Limb (tissue), 2 donors: ENCODE data around the gene NSG2.
"Not testable (repeated sequence)": the region's sequence is repeated elsewhere in the genome, so short reads cannot be mapped to it uniquely, and the experiment has no call there.

ENCODE experiments used
- DNase-seq, 2 donors: peaks; one replicate each; pipeline ENCODE4 v3.0.0-alpha.2; 2016; ENCODE audit errors: extremely low spot score in 2 of 2

NSG2 gene

DNA sequence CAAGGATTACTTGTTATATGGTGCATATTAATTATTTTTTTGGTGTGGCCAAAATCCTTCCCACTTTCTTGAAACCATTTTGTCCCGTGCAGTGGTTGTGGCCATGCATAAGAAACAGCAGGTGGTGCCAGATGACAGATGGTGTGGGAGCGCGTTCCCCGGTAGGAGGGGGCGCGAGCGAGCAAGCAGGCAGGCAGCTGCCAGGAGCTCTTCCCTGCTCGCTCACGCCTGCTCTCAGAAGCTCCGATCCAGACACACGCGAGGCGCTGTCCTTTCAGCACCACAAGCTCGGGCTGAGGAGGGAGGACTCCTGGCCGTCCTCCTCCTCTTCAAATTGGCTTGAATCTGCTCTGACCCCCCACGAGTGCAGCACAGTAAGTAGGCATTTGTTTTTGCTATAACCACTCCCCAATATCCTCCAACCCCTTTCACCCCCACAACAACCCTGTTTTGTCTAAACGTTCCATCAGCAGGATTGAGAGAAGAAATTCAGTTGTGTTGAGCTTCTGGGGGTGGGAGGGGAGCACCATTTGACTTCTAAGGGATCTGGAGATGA lies at the start of gene NSG2:
NSG2 (plus strand) TSS at position 237 of the 556 bp plus-strand sequence. CDS start 1,050 bp downstream, outside the sequence.
- DNase-seq, result peak; percentile 93 to 96

- DNase-seq, result no peak
These were observed 48.2 kb upstream of the NSG2 start for GRCh38 chr5:173997331-173997730.

DNA sequence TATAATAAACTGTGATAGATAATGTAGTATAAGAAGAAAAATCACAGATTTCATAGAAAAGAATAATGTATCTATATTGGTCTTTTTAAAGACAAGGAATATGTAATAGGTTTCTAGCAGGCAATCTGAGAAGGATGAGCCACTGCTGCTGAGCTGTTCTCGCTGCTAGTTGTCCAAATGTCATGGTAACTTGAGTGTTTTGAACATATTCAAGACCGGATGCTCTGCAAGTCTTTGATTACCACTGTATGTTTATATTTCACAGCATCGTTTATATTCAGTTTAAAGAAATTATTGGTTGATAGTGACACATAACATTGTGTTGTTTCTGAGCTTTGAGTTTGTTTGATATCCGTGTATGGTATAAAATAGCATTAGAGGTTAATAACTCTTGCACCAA lies 47.0 kb upstream of the NSG2 start:
- no peak for DNase-seq

DNA sequence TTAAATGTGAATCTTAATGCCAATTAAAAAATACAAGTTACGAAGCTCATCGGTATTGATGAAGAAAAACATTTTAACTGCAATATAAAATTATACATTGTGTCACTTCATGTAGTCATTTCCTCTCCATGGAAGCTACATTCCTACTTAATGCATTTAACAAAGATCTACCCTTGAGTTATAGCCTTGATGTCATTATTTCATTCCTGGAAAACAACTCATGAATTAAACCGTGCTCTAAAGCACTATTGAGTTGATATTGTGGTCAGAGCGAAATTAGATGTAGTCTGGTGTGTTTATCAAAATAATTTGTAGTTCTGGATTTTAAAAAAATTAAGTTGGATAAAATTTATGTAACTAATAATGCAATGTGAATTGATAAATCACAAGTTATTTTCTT lies 45.4 kb upstream of the NSG2 start:
- no peak for DNase-seq

DNA sequence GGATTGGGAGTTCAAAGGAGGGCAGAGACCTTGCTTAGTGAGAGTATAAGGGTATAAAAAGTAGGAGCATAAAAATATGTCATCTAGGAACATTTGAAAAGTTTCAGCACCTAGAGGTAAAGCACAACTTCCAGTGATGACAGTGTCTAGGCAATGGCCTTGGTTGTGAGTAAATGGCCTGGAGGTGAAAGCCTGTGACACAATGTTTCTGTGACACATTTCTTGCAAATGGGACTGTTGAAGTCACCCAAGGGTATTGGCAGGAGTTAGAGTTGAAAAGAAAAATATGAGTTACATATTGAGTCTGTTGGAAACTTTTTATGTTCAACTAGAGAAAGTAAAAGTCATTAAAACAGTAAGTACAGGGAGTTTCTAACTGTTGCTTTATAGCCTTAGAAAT lies 41.7 kb upstream of the NSG2 start:
- no peak for DNase-seq

- DNase-seq, result no peak
These were observed 36.6 kb upstream of the NSG2 start for GRCh38 chr5:174008922-174009321.

DNA sequence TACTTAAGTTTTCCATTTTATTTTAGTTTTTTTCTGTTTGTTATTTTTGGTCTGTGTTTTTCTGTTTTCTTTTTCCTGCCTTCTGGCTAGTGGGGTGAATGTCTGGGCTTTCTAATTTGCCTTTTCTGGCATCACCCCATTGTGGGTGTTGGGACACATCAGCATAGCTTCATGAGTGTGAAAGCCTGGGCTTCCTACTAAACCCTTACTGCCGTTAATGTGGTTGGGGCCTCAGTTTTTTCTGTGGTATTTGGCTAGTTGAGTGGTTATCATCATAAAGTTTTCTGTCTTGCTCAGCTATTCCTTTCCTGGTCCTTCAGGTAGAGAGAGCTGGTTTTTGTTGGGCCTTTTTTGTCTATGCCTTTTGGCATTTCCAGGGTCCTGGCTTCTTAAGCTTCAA lies 35.1 kb upstream of the NSG2 start:
- DNase-seq, result no peak

DNA sequence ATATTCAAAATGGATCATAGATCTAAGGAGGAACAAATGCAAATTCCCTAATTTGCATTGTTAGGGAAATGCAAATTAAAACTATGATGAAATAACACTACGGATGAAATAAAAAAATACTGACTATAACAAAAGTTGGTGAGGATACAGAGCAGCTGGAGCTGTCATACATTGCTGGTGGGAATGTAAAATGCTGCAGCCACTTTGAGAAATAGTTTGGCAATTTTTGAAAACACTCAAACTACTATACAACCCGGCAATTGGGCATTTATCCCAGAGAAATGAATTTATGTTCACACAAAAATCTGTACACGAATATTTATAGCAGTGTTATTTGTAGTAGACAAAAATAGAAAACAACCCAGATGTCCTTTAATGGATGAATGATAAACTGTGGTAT lies 34.1 kb upstream of the NSG2 start:
- no peak for DNase-seq

DNA sequence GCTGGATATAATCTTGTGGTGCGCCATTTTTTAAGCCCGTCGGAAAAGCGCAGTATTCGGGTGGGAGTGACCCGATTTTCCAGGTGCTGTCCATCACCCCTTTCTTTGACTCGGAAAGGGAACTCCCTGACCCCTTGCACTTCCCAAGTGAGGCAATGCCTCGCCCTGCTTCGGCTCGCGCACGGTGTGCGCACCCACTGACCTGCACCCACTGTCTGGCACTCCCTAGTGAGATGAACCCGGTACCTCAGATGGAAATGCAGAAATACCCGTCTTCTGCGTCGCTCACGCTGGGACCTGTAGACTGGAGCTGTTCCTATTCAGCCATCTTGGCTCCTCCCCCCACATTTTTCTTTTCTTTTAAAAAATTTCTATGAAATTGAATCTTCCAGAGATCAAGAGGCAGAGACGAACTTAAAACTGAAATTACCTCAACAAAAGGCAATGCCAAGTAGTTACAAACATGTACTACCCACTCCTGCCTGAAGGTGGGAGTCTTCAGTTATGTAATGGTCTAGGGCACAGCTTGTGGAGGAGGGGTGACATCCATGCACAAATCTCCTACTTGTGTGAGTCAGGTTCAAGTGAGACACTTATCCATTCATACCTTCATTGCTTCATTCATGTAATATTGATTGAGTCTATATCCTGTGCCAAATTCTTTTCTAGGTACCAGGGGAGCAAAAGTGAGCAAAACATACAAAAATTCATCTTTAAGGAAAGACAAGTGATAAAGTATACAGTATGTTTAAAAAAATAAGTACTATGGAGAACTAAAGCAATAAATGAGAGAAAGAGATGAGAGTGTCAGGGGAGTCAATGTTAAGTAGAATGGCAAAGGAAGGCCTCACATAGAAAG lies 25.2 kb upstream of the NSG2 start:
- not testable (repeated sequence) for DNase-seq

DNA sequence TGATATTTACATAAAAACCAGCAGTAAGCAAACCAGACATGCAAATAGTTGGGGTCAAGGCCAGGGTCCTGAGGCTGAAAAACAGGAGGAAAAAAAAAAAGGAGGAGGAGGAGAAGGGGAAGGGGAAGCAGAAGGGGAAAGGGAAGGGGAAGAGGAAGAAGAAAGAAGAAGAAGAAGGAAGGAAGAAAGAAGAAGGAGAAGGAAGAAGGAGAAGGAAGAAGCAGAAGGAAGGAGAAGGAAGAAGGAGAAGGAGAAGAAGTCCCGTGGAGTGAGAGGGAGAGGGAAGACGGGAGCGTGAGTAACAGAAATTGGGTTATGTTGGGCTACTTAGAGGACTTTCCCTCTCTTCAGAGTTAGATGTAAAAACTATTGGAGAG lies 24.6 kb upstream of the NSG2 start:
- no peak for DNase-seq

- no peak for DNase-seq
These were observed 23.0 kb upstream of the NSG2 start for GRCh38 chr5:174022384-174023095.

DNA sequence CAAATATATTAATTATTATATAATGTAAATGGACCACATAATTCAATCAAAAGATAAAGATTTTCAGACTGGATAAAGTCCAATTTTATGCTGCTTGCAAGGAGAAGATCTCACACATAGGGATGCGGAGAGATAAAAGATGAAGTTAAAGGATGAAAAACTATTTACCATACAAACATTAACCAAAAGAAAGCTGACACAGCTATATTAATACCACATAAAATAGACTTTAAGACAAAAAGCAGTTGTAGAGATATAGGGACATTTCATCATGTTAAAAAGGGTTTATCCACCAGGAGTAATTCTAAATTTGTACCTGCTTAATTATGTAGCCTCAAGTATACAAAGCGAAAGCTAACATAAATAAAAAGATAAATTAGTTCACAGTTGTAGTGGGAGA lies 15.2 kb upstream of the NSG2 start:
- DNase-seq, result no peak

DNA sequence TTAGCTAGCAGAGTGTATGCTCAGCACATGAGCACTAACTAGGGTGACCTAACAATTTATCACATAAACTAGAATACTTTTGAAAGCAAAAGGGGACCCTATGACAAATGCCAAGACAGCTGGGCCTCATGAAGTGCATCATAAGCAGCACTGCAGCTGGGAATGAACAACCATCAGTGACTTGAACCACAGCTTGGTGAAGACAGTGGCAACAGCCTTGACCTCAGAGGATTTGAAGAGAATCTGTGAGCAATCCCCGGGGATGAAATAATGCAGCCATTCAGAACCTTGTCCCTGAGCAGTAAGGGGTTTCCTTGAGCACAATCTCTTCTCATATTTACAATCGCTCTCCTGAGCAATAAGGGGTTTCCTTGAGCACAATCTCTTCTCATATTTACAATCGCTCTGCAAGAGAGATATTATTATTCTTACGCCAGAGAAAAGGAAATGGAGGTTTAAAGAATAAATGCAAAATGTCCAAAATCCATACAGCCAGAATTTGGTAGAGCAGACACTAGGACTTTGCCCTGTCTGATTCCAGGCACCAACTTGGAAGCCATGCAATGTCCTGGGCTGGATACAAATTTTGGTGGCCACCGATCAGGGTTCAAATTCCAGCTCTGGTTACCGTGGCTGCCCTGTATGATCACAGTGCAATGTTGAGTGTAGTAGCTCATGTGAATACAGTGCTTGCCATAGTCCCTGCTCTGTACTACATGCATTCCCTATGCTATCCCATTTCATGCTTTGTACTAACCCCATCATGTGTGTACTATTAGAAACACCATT lies 846 bp upstream of the NSG2 start:
- DNase-seq, result no peak

GRCh38 chr5:174046558-174046957 lies 1.1 kb downstream of the NSG2 start:
- DNase-seq, result no peak

DNA sequence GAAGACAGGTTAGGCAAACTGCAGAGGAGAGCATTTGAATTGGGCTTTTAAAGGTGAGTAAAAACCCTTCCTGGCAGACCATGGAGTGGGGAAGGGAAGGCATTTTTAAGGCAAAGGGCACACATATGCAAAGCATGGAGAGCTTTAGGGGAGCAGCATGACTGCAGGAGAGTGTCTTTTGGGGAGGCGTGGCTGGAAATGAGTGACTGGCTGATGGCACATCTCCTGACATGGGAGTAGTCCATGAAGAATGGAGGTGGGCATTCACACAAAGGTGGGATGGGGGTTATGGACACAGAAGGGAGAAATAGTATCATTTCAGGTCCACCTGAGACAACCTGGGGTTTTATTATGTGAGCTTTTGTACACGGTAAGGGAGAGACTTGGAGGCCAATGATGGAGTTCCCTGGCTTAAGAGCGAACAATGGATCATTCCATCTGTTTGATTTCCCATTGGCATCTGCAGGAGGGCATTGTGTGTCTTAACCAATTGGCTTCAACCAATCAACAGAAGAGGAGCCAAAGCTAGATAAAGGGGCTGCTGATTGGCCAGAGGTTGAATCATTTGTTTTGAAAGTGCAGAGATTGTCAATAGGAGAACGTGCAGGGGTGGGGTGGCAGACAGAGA lies 2.1 kb downstream of the NSG2 start:
- no peak for DNase-seq

DNA sequence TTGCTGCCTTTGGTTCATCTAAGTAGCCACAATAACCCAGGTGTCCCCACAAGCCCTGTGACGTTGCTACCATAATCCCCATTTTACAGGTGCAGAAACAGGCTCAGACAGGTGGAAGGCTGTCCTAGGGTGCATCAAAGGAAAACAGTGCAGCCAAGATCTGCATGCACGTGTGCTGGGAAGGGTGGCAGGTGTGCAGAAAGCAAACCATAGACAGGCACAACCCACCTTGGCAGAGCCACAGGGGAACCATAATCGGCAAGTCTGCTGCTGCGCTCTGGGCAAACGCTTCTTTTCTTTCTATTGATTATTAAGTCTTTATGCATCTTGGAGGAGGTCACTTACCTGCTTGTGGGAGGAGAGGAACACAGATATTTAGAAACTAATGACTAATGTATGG lies 7.1 kb downstream of the NSG2 start:
- no peak for DNase-seq

DNA sequence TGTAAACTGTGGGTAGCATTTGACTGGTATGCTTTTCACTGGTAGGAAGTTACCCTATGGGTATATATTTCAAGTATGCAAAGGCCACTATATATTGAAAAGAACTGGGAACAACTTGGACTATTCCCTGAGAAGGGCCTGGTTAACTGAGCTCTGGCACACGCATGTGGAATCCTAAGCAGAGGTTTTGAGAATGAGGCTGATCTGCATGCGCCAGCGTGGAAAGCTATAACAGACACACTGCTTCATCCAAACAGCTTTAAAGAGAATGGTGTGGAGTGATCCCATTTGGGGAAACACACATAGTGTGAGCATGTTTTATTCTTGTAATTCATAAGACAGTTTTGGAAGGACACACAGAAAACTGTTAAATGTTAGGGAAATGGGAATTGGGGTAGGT lies 8.4 kb downstream of the NSG2 start:
- DNase-seq, result no peak

- DNase-seq, result no peak
These were observed 10.8 kb downstream of the NSG2 start for GRCh38 chr5:174056064-174056847.

DNA sequence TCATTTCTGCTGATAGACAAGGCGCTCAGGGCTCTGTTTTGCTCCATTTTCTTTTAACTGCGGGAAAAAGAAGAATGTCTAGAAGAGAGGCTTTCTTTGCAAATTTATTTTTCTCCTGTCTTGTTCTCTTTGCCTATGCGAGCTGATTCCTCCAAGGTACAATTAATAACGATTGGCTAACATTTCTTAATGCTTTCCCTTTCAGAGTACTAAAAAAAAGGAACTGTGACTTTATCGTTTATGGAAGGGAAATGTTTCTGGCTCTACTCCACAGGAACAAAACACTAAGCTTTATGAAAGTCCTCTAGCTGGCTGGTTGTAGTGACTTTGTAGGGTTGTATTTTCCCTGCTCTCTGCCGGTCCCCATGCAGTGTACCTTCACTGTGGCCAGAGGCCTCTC lies 11.7 kb downstream of the NSG2 start:
- DNase-seq, result peak in 1 of 2 donors; percentile 12

DNA sequence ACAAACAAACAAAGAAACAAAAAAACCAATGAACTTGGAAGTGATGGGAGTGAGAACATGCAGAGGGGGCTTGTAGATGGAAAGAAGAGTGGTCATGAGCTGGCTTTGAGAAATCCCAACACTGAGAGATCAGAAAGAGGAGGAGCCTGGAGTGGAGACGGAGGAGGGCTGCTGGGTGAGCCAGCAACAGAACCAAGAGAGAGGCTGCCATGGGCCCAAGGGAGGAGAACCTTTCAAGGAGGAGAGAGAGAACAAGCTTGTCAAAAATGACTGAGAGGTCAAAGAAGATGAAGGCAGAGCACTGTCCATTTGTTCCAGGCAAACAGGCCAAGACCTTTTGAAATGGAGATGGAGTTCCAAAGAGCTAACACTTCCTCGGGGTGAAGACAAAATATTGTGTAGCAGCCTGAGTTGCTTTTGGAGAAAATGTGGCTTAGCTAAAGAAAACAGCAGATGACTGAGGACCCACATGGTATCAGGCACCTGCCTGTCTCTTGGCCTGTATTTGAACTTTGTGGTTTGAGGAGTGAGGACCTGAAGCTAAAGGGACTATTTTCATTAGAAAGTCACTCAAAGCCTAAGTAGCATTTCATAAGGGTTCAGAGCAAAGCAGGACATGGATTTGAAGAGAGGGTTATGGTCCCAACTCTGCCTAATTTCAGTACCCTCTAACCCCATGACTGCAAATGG lies 13.1 kb downstream of the NSG2 start:
- DNase-seq, result no peak
